Liver (tissue), 3 donors: ENCODE measurements around the gene FBXO47.

Experiments
- EGR1 ChIP-seq, 2 donors: IDR thresholded peaks; 2 replicates each; pipeline ENCODE4 v1.6.1; 2016 to 2018; ENCODE audit warnings: antibody characterized with exemption in 2 of 2, low read depth in 2 of 2
- GABPA ChIP-seq, 2 donors: IDR thresholded peaks in 1 of 2; conservative IDR thresholded peaks in 1 of 2; 2 replicates each; pipeline ENCODE4 v1.6.1; 2016; ENCODE audit warnings: antibody characterized with exemption in 2 of 2, mild to moderate bottlenecking in 1 of 2, moderate library complexity in 1 of 2
- HNF4G ChIP-seq: IDR thresholded peaks from 2 replicates; pipeline ENCODE4 v1.6.1; 2016; ENCODE audit warnings: antibody characterized with exemption
- JUND ChIP-seq, 2 donors: IDR thresholded peaks; 2 replicates each; pipeline ENCODE4 v1.6.1; 2016; ENCODE audit warnings: antibody characterized with exemption in 2 of 2
- NR2F2 ChIP-seq: IDR thresholded peaks from 2 replicates; pipeline ENCODE4 v1.6.1; 2016; ENCODE audit warnings: antibody characterized with exemption
- RAD21 ChIP-seq, 2 donors: IDR thresholded peaks; 2 replicates each; pipeline ENCODE4 v1.6.1; 2016; ENCODE audit warnings: antibody characterized with exemption in 2 of 2, mild to moderate bottlenecking in 2 of 2
- SP1 ChIP-seq: IDR thresholded peaks from 2 replicates; pipeline ENCODE4 v1.6.1; 2018; ENCODE audit warnings: antibody characterized with exemption, mild to moderate bottlenecking
- TAF1 ChIP-seq: conservative IDR thresholded peaks from 2 replicates; pipeline ENCODE4 v1.6.1; 2016; ENCODE audit warnings: antibody characterized with exemption, mild to moderate bottlenecking
- YY1 ChIP-seq: IDR thresholded peaks from 2 replicates; pipeline ENCODE4 v1.6.1; 2016; ENCODE audit warnings: antibody characterized with exemption, mild to moderate bottlenecking
- TF ChIP-seq, protein P1 (sequence below): fragments of 150-350 bp; IDR thresholded peaks from 2 replicates; pipeline ENCODE4 v1.5.1; 2017; ENCODE audit warnings: improper control_type of control experiment, low read depth, low read length; ENCODE audit not compliant: missing input control
- TF ChIP-seq, protein P2 (sequence below): IDR thresholded peaks from 2 replicates; pipeline ENCODE4 v1.6.1; 2016; ENCODE audit warnings: antibody characterized with exemption, mild to moderate bottlenecking
- TF ChIP-seq, protein P3 (sequence below): IDR thresholded peaks from 2 replicates; pipeline ENCODE4 v1.6.1; 2016; ENCODE audit warnings: antibody characterized with exemption
- TF ChIP-seq, protein P4 (sequence below): IDR thresholded peaks from 2 replicates; pipeline ENCODE4 v1.6.1; 2016; ENCODE audit warnings: antibody characterized with exemption
- donor health status: healthy.
- donor health status: healthy.

DNA sequence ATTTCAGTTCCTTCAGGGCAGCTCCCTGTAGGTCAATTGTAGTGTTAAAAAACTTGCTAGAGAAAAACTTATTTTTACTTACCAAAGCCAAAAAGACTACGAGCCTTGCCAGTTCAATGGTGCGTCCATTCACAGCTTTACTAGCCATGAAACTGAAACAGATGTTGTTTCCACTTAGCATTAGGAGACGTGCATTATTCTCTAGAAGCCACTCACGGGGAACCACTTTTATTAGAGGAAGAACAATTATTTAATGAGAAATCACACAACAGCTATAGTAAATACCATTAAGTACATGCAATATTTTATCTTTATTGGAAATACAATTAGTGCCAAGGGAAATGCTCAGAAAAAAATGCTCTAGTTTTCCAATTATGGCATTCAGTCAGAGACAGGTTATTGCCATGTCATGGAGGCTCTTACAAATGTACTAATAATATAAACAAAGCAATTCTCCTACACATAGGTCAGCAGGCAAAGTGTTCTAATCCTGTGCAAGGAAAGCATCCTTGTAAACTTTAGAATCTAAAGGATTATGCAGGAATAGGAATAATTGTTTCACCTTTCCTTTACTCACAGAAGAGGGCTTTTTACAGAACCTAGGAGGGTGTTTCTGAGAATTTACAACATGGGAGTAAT, 24.4 kb downstream of the FBXO47 start:
- TF ChIP-seq, protein P1, sequence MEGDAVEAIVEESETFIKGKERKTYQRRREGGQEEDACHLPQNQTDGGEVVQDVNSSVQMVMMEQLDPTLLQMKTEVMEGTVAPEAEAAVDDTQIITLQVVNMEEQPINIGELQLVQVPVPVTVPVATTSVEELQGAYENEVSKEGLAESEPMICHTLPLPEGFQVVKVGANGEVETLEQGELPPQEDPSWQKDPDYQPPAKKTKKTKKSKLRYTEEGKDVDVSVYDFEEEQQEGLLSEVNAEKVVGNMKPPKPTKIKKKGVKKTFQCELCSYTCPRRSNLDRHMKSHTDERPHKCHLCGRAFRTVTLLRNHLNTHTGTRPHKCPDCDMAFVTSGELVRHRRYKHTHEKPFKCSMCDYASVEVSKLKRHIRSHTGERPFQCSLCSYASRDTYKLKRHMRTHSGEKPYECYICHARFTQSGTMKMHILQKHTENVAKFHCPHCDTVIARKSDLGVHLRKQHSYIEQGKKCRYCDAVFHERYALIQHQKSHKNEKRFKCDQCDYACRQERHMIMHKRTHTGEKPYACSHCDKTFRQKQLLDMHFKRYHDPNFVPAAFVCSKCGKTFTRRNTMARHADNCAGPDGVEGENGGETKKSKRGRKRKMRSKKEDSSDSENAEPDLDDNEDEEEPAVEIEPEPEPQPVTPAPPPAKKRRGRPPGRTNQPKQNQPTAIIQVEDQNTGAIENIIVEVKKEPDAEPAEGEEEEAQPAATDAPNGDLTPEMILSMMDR = no peak
- TF ChIP-seq, protein P2, sequence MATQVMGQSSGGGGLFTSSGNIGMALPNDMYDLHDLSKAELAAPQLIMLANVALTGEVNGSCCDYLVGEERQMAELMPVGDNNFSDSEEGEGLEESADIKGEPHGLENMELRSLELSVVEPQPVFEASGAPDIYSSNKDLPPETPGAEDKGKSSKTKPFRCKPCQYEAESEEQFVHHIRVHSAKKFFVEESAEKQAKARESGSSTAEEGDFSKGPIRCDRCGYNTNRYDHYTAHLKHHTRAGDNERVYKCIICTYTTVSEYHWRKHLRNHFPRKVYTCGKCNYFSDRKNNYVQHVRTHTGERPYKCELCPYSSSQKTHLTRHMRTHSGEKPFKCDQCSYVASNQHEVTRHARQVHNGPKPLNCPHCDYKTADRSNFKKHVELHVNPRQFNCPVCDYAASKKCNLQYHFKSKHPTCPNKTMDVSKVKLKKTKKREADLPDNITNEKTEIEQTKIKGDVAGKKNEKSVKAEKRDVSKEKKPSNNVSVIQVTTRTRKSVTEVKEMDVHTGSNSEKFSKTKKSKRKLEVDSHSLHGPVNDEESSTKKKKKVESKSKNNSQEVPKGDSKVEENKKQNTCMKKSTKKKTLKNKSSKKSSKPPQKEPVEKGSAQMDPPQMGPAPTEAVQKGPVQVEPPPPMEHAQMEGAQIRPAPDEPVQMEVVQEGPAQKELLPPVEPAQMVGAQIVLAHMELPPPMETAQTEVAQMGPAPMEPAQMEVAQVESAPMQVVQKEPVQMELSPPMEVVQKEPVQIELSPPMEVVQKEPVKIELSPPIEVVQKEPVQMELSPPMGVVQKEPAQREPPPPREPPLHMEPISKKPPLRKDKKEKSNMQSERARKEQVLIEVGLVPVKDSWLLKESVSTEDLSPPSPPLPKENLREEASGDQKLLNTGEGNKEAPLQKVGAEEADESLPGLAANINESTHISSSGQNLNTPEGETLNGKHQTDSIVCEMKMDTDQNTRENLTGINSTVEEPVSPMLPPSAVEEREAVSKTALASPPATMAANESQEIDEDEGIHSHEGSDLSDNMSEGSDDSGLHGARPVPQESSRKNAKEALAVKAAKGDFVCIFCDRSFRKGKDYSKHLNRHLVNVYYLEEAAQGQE = no peak
- TF ChIP-seq YY1 = no peak
- TF ChIP-seq, protein P3, sequence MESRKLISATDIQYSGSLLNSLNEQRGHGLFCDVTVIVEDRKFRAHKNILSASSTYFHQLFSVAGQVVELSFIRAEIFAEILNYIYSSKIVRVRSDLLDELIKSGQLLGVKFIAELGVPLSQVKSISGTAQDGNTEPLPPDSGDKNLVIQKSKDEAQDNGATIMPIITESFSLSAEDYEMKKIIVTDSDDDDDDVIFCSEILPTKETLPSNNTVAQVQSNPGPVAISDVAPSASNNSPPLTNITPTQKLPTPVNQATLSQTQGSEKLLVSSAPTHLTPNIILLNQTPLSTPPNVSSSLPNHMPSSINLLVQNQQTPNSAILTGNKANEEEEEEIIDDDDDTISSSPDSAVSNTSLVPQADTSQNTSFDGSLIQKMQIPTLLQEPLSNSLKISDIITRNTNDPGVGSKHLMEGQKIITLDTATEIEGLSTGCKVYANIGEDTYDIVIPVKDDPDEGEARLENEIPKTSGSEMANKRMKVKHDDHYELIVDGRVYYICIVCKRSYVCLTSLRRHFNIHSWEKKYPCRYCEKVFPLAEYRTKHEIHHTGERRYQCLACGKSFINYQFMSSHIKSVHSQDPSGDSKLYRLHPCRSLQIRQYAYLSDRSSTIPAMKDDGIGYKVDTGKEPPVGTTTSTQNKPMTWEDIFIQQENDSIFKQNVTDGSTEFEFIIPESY = no peak
- TF ChIP-seq EGR1 (IDR thresholded peaks at IDR 0.05; ENCODE audit: low read depth in 2 of 2) = no peak
- TF ChIP-seq RAD21 (IDR thresholded peaks at IDR 0.05) = no peak
- TF ChIP-seq NR2F2 = no peak
- TF ChIP-seq TAF1 = no peak
- no peak for TF ChIP-seq SP1
- TF ChIP-seq JUND (IDR thresholded peaks at IDR 0.05) = no peak
- TF ChIP-seq, protein P4, sequence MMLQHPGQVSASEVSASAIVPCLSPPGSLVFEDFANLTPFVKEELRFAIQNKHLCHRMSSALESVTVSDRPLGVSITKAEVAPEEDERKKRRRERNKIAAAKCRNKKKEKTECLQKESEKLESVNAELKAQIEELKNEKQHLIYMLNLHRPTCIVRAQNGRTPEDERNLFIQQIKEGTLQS = no peak
- TF ChIP-seq GABPA (IDR thresholded peaks at IDR 0.05 in 1 of 2, conservative IDR thresholded peaks at IDR 0.05 in 1 of 2) = no peak
- no peak for TF ChIP-seq HNF4G
